GF-D8 (cell line): ENCODE data around the gene CSNK1G2.

Experiments
- DNase-seq: peaks from one replicate; lab custom pipeline; 2025; lab: John Stamatoyannopoulos, UW

CSNK1G2 gene

GRCh38 chr19:1968279-1969175, 27.6 kb downstream of the CSNK1G2 start:
- DNase-seq: no peak

GRCh38 chr19:1969176-1970002, 28.4 kb downstream of the CSNK1G2 start:
- no peak for DNase-seq

DNA sequence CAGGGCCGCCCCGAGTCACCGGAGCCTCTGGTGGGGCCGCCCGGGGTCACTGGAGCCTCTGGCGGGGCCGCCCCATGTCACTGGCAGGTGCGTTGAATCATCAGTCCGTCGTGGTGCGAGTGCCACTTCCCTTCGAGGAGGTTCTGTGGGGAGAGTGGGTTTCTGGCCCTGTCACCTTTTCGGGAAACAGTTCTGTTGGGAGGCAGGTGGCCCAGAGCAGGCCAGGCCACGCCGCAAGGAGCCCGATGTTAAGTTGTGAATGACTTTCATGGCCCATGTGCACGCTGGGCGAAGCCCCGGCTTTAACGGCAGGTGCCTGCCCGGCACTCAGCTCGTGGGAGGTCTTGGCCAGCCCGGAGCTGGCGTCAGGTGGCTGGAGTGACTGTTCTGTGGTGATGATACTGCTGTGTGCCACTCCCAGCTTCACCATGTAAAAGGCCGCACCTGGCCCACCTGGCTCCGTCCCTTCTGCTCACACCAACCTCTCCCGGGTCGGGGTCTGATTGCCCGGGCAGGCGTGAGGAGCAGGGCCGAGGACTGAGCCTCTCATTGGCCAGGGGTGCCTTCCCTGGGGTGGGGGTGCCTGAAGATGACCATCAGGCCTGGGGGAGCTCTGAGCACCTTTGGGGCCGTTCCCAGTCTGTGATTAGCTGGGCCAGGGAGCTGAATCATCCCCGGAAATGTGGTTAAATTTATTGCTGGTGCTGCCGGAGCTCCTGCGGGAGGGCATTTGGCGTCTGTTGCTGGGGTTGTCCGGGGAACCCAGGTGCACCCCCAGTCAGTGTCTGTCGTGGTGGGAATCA, 29.2 kb downstream of the CSNK1G2 start:
- DNase-seq: no peak

- no peak for DNase-seq
Measured at GRCh38 chr19:1970806-1971502, 30.0 kb downstream of the CSNK1G2 start.

GRCh38 chr19:1974381-1975161, 33.6 kb downstream of the CSNK1G2 start:
- DNase-seq: no peak

GRCh38 chr19:1975162-1975480, 34.1 kb downstream of the CSNK1G2 start:
- no peak for DNase-seq

DNA sequence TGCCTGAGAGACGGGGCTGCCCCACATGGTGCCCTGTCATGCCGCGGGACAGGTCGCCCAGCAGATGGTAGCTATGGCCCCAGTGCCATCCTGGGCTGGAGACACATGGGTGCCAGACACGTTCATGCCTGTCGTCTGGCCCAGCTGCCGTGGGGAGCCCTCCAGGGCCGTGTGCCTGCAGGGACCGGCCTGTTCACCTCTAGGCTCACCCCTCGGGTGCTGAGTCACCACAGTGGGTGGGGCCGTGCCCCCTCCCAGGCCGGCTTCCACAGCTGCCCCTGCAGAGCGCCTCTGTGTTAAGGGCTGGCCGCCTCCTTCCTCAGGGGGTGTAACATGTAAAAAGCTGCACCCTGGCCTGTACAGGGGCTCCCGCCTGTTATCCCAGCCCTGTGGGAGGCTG, 36.1 kb downstream of the CSNK1G2 start:
- no peak for DNase-seq

DNA sequence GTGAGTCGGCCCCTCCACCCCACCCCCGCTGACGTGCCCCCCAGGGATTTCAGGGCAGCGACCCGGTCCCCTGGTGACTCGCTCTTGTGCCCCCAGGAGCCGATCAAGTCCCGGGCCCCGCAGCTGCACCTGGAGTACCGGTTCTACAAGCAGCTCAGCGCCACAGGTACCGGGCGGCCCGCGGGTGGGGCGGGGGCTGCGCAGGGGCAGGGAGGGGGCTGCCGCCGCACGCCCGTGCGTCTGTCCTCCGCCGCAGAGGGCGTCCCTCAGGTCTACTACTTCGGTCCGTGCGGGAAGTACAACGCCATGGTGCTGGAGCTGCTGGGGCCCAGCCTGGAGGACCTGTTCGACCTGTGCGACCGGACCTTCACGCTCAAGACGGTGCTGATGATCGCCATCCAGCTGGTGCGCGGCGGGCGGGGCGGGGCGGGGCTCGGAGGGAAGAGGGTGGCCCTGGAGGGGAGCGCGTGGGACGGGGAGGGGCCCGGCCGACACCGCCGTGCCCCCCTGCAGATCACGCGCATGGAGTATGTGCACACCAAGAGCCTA, 37.4 kb downstream of the CSNK1G2 start:
- DNase-seq: no peak

DNA sequence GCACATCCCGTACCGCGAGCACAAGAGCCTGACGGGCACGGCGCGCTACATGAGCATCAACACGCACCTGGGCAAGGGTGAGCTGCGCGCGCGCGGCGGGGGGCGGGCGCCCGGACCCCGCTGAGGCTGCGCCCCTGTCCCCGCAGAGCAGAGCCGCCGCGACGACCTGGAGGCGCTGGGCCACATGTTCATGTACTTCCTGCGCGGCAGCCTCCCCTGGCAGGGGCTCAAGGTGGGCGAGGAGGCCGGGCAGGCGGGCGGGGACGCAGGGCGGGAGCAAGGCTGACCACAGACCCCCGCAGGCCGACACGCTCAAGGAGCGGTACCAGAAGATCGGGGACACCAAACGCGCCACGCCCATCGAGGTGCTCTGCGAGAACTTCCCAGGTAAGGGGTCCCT, 38.0 kb downstream of the CSNK1G2 start:
- DNase-seq: no peak

GRCh38 chr19:1979642-1980041, 38.7 kb downstream of the CSNK1G2 start:
- no peak for DNase-seq

- DNase-seq: no peak
Measured at GRCh38 chr19:1980091-1980808, 39.3 kb downstream of the CSNK1G2 start.

GRCh38 chr19:1980809-1981181, 39.8 kb downstream of the CSNK1G2 start:
- DNase-seq: no peak

- no peak for DNase-seq
Measured at GRCh38 chr19:1981253-1981652, 40.3 kb downstream of the CSNK1G2 start.

GRCh38 chr19:1984357-1984756, 43.4 kb downstream of the CSNK1G2 start:
- no peak for DNase-seq

DNA sequence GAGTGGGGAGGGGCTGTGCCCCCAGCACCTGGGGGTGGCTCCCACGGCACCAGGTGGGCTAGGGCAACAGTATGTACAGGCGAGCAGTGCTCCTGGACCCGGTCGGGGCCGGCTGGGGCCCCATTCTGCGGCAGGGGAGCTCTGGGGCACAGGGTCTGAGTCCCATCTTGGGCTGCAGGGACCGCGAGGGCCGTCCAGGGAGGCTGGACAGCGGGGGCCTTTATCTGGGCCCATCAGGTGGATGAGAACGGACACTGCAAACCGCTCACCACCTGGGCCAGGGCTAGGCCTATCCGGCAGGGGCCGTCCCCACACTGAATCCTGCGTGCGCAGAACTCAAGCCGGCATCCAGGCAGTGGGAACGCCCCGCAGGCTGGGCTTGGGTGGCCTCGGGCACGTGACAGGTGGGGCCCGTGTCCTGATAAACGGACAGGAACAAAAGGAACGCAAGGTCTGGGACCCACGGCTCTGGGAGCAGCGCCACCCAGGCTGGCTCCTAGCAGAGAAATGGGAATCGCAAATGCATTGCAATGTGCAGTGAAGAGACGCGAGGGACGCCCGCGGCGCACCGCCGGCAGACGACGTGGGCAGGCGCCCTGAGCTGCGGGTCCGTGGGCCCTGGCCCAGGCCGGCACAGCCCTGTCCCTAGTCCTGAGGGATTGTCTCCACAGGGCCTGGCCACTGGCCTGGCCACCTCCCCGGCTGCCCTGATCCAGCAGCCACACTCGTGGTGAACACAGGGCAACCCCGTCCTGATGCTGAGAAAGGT, 44.8 kb downstream of the CSNK1G2 start:
- DNase-seq: no peak

DNA sequence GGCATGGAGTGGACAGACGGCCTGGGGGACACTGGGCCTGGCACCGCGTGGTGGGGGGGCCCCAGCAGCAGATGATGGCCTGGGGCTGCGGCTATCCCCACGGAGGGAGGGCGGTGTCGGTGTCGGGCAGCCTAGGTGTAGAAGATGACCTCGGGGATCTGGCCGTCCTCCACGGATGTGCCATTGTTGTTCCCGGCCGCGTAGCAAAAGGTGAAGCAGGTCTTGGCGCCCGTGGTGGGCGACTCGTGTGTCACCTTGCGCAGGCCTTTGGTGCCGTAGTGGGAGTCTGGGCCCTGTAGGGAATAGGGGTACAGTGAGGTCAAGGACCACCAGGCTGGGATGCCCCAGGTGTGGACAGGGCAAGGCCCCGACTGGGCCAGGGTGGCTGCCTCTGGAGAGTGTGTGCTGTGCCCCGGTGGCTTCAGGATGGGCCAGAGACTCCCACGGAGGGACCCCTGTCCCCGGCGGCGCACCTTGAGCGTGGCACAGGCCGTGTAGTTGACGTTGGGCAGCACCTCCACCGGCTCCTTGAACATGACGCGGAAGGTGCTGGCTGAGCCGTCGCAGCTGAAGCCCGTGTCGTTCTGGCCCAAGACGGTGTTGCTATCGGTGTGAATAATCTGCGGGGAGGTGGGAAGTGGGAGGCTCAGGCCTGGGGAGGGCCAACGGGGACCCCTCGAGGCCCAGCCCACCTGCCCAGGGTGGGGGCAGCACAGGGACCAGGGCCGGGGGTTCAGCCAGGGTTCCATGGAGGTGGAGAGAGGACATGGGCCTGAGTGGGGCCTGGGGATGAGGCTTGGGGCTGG, 45.6 kb downstream of the CSNK1G2 start:
- DNase-seq: no peak

- DNase-seq: no peak
Measured at GRCh38 chr19:1987197-1988187, 46.5 kb downstream of the CSNK1G2 start.
